GM18868 (cell line): ENCODE results near the gene HLA-A.

ENCODE experiments used
- ATAC-seq: cut with Tn5 transposase; IDR thresholded peaks from one replicate; pipeline ENCODE4 v1.9.1; 2021; ENCODE audit warnings: mild to moderate bottlenecking, moderate library complexity; ENCODE audit not compliant: unreplicated experiment

The HLA-A gene

GRCh38 chr6:29933955-29934354 is 8.4 kb upstream of the HLA-A start:
- no peak for ATAC-seq

DNA sequence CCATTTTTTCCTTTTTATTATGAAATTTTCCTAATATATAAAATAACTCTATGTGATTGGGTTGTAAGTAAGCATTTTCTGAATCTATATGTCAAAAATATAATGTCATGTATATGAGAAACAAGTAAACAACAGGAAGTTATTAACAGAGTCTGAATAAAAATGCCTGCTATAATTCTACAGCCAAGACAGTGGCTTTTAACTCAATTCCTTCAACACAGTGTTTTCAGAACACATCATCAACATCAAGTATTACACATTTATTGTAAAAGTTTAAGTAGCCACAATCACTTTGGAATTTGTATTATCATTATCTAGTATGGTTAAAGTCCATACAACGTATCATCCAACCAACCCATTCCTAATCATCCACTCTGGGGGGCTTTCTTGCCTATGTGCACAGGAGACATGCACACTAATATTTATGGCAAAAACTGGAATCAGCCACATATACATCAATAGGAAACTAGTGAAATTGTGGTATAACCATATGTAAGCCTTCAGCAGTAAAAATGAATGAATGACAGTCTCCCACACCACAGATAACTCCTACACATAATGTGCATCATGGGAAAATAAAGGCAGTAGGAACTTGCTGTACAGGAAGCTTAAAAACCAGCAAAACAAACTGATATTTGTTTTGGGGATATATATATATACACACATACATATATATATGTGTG is 6.9 kb upstream of the HLA-A start:
- ATAC-seq = no peak

GRCh38 chr6:29938746-29939508 is 3.4 kb upstream of the HLA-A start:
- no peak for ATAC-seq

- ATAC-seq = no peak
Measured at GRCh38 chr6:29941016-29941415, 1.3 kb upstream of the HLA-A start.

DNA sequence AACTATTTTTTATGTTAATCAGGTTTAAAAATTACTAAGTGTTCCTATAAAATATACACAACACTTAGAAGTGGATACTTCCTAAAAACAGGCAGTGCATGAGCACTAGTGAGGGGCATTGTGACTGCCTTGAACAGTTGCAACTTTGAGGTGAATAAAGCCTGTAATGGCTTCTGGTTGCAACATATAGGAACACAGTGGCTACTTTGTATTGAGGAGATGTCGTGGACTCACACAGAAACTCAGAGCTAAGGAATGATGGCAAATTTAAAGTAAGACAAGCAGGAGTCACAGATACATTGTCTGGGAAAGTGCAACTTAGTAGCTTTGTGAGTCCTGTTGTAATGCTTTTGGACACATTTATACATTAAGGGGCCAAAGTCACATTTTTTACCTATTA is 861 bp upstream of the HLA-A start:
- no peak for ATAC-seq

DNA sequence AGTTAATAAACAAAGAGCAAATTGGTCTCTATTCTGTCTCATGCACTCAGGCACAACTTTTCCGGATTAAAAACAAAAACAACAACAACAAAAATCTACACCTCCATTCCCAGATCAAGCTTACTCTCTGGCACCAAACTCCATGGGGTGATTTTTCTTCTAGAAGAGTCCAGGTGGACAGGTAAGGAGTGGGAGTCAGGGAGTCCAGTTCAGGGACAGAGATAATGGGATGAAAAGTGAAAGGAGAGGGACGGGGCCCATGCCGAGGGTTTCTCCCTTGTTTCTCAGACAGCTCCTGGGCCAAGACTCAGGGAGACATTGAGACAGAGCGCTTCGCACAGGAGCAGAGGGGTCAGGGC is 437 bp upstream of the HLA-A start:
- no peak for ATAC-seq

- no peak for ATAC-seq
Measured at GRCh38 chr6:29943053-29943966, 978 bp downstream of the HLA-A start.

DNA sequence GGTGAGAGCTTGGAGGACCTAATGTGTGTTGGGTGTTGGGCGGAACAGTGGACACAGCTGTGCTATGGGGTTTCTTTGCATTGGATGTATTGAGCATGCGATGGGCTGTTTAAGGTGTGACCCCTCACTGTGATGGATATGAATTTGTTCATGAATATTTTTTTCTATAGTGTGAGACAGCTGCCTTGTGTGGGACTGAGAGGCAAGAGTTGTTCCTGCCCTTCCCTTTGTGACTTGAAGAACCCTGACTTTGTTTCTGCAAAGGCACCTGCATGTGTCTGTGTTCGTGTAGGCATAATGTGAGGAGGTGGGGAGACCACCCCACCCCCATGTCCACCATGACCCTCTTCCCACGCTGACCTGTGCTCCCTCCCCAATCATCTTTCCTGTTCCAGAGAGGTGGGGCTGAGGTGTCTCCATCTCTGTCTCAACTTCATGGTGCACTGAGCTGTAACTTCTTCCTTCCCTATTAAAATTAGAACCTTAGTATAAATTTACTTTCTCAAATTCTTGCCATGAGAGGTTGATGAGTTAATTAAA is 3.0 kb downstream of the HLA-A start:
- no peak for ATAC-seq

- ATAC-seq = no peak
Measured at GRCh38 chr6:29946223-29947076, 4.1 kb downstream of the HLA-A start.

DNA sequence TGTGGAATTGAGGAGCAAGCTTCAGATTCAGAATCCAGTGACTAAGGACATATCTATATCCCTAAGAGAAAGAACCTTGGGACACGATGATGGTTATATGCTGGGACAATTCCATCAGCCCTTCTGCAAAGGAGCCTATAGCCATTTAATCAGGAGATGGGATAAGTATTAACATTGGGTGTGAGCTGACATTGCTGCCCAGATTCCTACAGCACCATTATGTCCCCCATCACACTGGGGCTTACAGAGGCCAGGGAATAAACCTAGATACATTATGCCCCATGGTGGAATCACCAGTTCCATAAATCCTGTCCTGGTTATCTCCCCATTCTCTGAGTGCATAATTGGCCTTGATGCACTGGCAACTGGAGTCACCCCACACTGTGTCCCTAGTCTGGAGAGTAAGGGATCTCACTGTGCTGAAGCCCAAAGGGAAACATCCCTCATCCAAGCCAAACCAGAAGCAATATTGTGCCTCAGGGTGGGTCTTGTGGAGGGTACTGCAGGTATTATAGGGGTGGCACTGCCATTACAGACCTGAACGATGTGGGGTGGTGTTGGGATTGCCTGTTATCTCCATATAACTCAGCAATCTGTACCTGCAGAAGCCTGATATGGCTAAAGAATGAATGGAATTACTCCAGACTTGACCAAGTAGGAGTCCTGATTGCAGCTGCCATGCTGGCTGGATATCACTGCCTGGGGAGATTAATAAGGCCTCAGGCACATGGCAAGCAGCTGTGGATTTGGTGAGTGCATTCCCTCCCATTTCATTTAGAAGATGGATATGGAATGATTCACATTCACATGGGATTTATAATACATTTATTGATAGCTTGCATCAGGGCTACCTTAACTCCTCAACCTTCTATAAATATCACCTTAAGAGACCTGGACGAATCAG is 5.0 kb downstream of the HLA-A start:
- ATAC-seq = no peak

GRCh38 chr6:29948277-29948676 is 5.9 kb downstream of the HLA-A start:
- ATAC-seq = no peak

DNA sequence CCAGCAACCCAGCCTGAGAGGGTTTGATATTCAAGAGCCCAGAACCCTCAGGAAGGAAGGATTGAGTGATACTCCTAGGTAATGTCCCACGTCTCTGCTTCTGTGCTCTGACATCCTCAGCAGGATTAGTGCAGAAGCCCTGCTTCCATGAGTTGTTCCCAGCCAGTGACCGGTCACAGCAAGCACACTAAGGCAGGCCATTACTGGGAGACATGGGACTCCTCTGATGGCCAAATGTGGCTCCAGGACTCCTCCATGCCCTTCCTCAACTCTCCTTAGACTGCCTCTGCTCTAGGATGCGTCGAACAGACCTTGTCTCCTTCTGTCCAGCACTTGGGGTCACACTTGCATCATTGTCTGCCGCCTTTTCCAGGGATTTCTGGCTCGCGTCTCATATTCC is 7.6 kb downstream of the HLA-A start:
- ATAC-seq = no peak

DNA sequence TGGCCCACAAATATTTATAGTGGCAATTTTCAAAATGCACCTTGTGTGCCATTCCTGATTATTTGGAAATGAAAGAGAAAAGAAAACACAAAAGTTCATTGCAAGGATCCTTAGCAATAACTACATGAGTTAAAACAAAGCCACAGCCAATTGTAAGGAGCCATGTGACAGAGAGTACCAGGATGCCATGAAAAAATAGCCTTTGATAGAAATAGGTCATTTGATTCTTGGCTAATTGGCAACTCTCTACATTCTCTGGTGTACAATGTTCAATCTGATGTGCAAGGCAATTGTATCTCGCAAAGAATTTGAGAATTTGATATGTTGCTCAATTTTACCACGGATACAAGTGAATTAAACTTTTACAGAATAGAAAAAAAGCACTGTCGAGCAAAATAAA is 9.6 kb downstream of the HLA-A start:
- no peak for ATAC-seq

GRCh38 chr6:29953001-29953441 is 10.7 kb downstream of the HLA-A start:
- no peak for ATAC-seq

GRCh38 chr6:29953686-29954085 is 11.4 kb downstream of the HLA-A start:
- no peak for ATAC-seq

- ATAC-seq = no peak
Measured at GRCh38 chr6:29954272-29954671, 11.9 kb downstream of the HLA-A start.

GRCh38 chr6:29955783-29956182 is 13.5 kb downstream of the HLA-A start:
- ATAC-seq = no peak

GRCh38 chr6:29956518-29956917 is 14.2 kb downstream of the HLA-A start:
- no peak for ATAC-seq

DNA sequence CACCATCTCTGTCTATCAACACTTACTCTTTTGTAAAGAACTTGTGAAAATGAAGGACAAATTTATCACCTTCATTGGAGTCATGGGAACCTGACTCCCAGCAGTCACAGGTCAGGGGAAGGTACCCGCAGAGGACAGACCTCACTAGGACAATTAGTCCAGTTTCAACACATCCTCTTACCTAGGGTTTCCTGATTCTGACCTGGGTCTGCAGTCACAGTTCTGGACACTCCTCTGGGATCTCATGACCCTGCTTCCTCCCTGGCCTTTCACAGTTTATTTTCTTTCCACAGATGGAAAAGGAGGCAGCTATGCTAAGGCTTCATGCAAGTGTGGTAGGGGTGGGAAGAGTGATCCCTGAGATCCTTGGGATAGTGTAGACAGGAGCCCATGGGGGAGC is 15.7 kb downstream of the HLA-A start:
- ATAC-seq = no peak
